Measurements from ENCODE around the gene OPN3. TPM values are rescaled to one million over a fixed set of nuclear protein-coding genes. Genes with fewer than 3 reads are reported as not detected.

OPN3 gene
- total and polyA plus RNA-seq, 2 of the 4 experiments (the other 2 are of a cell fraction): 16.4 to 21.9 TPM

- Histone ChIP-seq H2BK120ac (ENCODE audit: low read depth, low read length) (no peak overlapping the region), H2BK15ac (ENCODE audit: low read depth, low read length) (0 out of 3 replicates have a peak overlapping the region, but pooled peaks have one; percentile 33), H2BK5ac (ENCODE audit: low read depth, low read length, poor library complexity, severe bottlenecking) (peak overlapping the region; percentile 5), H4K8ac (ENCODE audit: low read depth in 2 of 2, low read length in 2 of 2) (no peak overlapping the region), H3K36me3 (ENCODE audit: control insufficient read depth, insufficient read depth, low read length) (peaks cover 3% of the 10 kb centered on the region; the same call in 1 of the 2 replicates), H3K27ac (ENCODE audit: insufficient read depth, low read length) (no peak overlapping the region), H3K4ac (ENCODE audit: low read depth, low read length) (no peak overlapping the region), H2BK20ac (ENCODE audit: low read depth, low read length) (no peak overlapping the region), H3K18ac (ENCODE audit: low read depth, low read length) (no peak overlapping the region), H3K4me1 (ENCODE audit: control insufficient read depth, insufficient read depth, low read length) (peaks cover 3% of the 10 kb centered on the region; the same call in 1 of the 2 replicates), H4K5ac (ENCODE audit: low read depth, low read length) (no peak overlapping the region), H3K9me3 (ENCODE audit: control insufficient read depth, insufficient read depth, low read length) (no peaks in the 10 kb centered on the region), H2AK9ac (replicated peaks; ENCODE audit: low read depth, low read length, poor library complexity) (no peak overlapping the region), H3K14ac (replicated peaks; ENCODE audit: low read depth, low read length) (no peak overlapping the region), H4K91ac (ENCODE audit: insufficient read depth, low read depth, low read length) (no peak overlapping the region), H3K79me1 (ENCODE audit: low read depth in 1 of 2, low read length in 2 of 2) (0 out of 4 replicates have a peak, but pooled peaks cover 0 to 3% of the 10 kb centered on the region in 2 experiments), H2AFZ (replicated peaks; ENCODE audit: low read length, poor library complexity) (no peak overlapping the region), H3K9me1 (ENCODE audit: insufficient read depth, low read length) (peaks cover 4% of the 10 kb centered on the region), H2AK5ac (ENCODE audit: low read depth, low read length) (no peak overlapping the region), H3K56ac (ENCODE audit: extremely low read depth, insufficient read depth, low read length) (no peak overlapping the region), H3K23ac (ENCODE audit: low read depth, low read length) (no peak overlapping the region), H3K27me3 (ENCODE audit: control insufficient read depth, insufficient read depth, low read length) (no peaks in the 10 kb centered on the region), H3K9ac (ENCODE audit: low read depth, low read length) (no peak overlapping the region), H4K20me1 (ENCODE audit: insufficient read depth, low read length) (no peaks in the 10 kb centered on the region), H3K4me3 (ENCODE audit: insufficient read depth, low read depth, low read length) (no peak overlapping the region), H3K4me2 (ENCODE audit: low read depth, low read length) (no peak overlapping the region)
- dilution Hi-C loops (cut with HindIII; ENCODE audit: low sequenced_read_pairs, unreplicated experiment): no loop called here
- POLR2A ChIA-PET (ENCODE audit: unreplicated experiment): no interaction called here
- CTCF ChIA-PET: no interaction called here
- TF ChIP-seq BHLHE40 (IDR thresholded peaks at IDR 0.05; ENCODE audit: low read depth, low read length): no peak
- peak; percentile 52; the same call in 1 of the 2 replicates for TF ChIP-seq FOS (IDR thresholded peaks at IDR 0.05; ENCODE audit: low read depth, low read length)
- in situ Hi-C loops (cut with MboI; ENCODE audit: low sequenced_read_pairs): loop anchor here (25.0 kb wide), 1 partner anchor 1712 kb away; no protein-coding TSS in a partner anchor
- intact Hi-C loops (cut with micrococcal nuclease): no loop called here
- no CpG with 5 or more reads among the region's 2 CpGs for WGBS, 2 experiments (ENCODE audit: extremely low coverage in 2 of 2, insufficient read length in 1 of 2)
- DNase-seq (peak; percentile 66), ATAC-seq (ENCODE audit: low read depth) (peak; percentile 72)
- BruUV-seq (replicated peaks): no TSS peak
These were observed 39.7 kb downstream of the OPN3 start for GRCh38 chr1:241600496-241600901.

All from IMR-90 (cell line).